Measurements from ENCODE around the gene HNRNPA1. TPM values are rescaled to one million over a fixed set of nuclear protein-coding genes. Genes with fewer than 3 reads are reported as not detected.

The HNRNPA1 gene
- total RNA-seq, 1 experiment from 2014 or later: 2,589 TPM

- peaks cover 53% of the 10 kb centered on the region for H3K4me1 Mint-ChIP-seq
- H3K36me3 Mint-ChIP-seq: no peaks in the 10 kb centered on the region
- no peaks in the 10 kb centered on the region for H3K9me3 Mint-ChIP-seq
- peak overlapping the region; percentile 90 for H3K27ac Mint-ChIP-seq
- POLR2A ChIA-PET: interaction anchor here (0.5 to 2.7 kb wide), 10 partner anchors 12 to 1427 kb away, joined by 3 to 14 read pairs (median 4); partner anchors contain the start of genes CBX5, CD63, COPZ1 and HNRNPA1
- H3K4me3 Mint-ChIP-seq: peak overlapping the region; percentile 68
- CTCF ChIA-PET: interaction anchor here (0.6 to 4.6 kb wide), 15 partner anchors 15 to 544 kb away, joined by 3 to 53 read pairs (median 5); partner anchors contain the start of gene COPZ1
- peaks cover 15% of the 10 kb centered on the region for H3K27me3 Mint-ChIP-seq (ENCODE audit: low read depth)
- ATAC-seq: peak; percentile 50
- TF ChIP-seq, protein P1, sequence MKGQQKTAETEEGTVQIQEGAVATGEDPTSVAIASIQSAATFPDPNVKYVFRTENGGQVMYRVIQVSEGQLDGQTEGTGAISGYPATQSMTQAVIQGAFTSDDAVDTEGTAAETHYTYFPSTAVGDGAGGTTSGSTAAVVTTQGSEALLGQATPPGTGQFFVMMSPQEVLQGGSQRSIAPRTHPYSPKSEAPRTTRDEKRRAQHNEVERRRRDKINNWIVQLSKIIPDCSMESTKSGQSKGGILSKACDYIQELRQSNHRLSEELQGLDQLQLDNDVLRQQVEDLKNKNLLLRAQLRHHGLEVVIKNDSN (CRISPR knock-in tag; IDR thresholded peaks at IDR 0.05): peak; percentile 14; the same call in 1 of the 2 replicates
- TF ChIP-seq, protein P2, sequence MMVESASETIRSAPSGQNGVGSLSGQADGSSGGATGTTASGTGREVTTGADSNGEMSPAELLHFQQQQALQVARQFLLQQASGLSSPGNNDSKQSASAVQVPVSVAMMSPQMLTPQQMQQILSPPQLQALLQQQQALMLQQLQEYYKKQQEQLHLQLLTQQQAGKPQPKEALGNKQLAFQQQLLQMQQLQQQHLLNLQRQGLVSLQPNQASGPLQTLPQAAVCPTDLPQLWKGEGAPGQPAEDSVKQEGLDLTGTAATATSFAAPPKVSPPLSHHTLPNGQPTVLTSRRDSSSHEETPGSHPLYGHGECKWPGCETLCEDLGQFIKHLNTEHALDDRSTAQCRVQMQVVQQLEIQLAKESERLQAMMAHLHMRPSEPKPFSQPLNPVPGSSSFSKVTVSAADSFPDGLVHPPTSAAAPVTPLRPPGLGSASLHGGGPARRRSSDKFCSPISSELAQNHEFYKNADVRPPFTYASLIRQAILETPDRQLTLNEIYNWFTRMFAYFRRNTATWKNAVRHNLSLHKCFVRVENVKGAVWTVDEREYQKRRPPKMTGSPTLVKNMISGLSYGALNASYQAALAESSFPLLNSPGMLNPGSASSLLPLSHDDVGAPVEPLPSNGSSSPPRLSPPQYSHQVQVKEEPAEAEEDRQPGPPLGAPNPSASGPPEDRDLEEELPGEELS (CRISPR knock-in tag; IDR thresholded peaks at IDR 0.05): no peak
- TF ChIP-seq E2F1 (CRISPR knock-in tag; IDR thresholded peaks at IDR 0.05) (no peak), FOXK1 (CRISPR knock-in tag; IDR thresholded peaks at IDR 0.05) (no peak), MXD4 (CRISPR knock-in tag; IDR thresholded peaks at IDR 0.05; ENCODE audit: borderline replicate concordance) (no peak), TEAD1 (CRISPR knock-in tag; IDR thresholded peaks at IDR 0.05) (0 out of 2 replicates have a peak, but pooled peaks have one; percentile 15), IRF2 (CRISPR knock-in tag; IDR thresholded peaks at IDR 0.05; ENCODE audit: borderline replicate concordance, low read depth) (no peak), ETV6 (CRISPR knock-in tag; IDR thresholded peaks at IDR 0.05) (0 out of 2 replicates have a peak, but pooled peaks have one; percentile 28), GABPB1 (CRISPR knock-in tag; IDR thresholded peaks at IDR 0.05) (no peak), NFATC4 (CRISPR knock-in tag; IDR thresholded peaks at IDR 0.05) (no peak), CBFB (CRISPR knock-in tag; IDR thresholded peaks at IDR 0.05; ENCODE audit: low read depth) (no peak), ZNF423 (CRISPR knock-in tag; IDR thresholded peaks at IDR 0.05) (peak; percentile 99)
- TF ChIP-seq, protein P3, sequence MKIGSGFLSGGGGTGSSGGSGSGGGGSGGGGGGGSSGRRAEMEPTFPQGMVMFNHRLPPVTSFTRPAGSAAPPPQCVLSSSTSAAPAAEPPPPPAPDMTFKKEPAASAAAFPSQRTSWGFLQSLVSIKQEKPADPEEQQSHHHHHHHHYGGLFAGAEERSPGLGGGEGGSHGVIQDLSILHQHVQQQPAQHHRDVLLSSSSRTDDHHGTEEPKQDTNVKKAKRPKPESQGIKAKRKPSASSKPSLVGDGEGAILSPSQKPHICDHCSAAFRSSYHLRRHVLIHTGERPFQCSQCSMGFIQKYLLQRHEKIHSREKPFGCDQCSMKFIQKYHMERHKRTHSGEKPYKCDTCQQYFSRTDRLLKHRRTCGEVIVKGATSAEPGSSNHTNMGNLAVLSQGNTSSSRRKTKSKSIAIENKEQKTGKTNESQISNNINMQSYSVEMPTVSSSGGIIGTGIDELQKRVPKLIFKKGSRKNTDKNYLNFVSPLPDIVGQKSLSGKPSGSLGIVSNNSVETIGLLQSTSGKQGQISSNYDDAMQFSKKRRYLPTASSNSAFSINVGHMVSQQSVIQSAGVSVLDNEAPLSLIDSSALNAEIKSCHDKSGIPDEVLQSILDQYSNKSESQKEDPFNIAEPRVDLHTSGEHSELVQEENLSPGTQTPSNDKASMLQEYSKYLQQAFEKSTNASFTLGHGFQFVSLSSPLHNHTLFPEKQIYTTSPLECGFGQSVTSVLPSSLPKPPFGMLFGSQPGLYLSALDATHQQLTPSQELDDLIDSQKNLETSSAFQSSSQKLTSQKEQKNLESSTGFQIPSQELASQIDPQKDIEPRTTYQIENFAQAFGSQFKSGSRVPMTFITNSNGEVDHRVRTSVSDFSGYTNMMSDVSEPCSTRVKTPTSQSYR (CRISPR knock-in tag; IDR thresholded peaks at IDR 0.05): peak; percentile 52; the same call in 1 of the 2 replicates
- TF ChIP-seq, protein P4, sequence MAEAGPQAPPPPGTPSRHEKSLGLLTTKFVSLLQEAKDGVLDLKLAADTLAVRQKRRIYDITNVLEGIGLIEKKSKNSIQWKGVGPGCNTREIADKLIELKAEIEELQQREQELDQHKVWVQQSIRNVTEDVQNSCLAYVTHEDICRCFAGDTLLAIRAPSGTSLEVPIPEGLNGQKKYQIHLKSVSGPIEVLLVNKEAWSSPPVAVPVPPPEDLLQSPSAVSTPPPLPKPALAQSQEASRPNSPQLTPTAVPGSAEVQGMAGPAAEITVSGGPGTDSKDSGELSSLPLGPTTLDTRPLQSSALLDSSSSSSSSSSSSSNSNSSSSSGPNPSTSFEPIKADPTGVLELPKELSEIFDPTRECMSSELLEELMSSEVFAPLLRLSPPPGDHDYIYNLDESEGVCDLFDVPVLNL (CRISPR knock-in tag; IDR thresholded peaks at IDR 0.05; ENCODE audit: borderline replicate concordance, low read depth): no peak
- TF ChIP-seq, protein P5, sequence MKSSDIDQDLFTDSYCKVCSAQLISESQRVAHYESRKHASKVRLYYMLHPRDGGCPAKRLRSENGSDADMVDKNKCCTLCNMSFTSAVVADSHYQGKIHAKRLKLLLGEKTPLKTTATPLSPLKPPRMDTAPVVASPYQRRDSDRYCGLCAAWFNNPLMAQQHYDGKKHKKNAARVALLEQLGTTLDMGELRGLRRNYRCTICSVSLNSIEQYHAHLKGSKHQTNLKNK (CRISPR knock-in tag; IDR thresholded peaks at IDR 0.05): no peak
- TF ChIP-seq, protein P6, sequence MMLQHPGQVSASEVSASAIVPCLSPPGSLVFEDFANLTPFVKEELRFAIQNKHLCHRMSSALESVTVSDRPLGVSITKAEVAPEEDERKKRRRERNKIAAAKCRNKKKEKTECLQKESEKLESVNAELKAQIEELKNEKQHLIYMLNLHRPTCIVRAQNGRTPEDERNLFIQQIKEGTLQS (CRISPR knock-in tag; conservative IDR thresholded peaks at IDR 0.05): no peak
- DNase-seq (ENCODE audit: low spot score): peak; percentile 49
These were observed 21.0 kb downstream of the HNRNPA1 start for GRCh38 chr12:54301428-54302048.

Measured in WTC11 (cell line).